Choroid plexus epithelial cell (primary cell): ENCODE data around the gene ARHGAP12.

Source experiments
- DNase-seq: peaks from one replicate; pipeline ENCODE4 v3.0.0-alpha.2; 2010; ENCODE audit warnings: low read depth
- H3K4me3 ChIP-seq: 2 replicates; pipeline ENCODE4 v1.5.1; 2011; ENCODE audit warnings: low read depth, mild to moderate bottlenecking, control low read depth, low read length, moderate library complexity
- TF ChIP-seq, protein P1 (sequence below): conservative IDR thresholded peaks from 2 replicates; pipeline ENCODE4 v1.5.1; 2011; ENCODE audit warnings: low read depth, mild to moderate bottlenecking, control low read depth, inconsistent platforms, low read length, moderate library complexity

The ARHGAP12 gene

DNA sequence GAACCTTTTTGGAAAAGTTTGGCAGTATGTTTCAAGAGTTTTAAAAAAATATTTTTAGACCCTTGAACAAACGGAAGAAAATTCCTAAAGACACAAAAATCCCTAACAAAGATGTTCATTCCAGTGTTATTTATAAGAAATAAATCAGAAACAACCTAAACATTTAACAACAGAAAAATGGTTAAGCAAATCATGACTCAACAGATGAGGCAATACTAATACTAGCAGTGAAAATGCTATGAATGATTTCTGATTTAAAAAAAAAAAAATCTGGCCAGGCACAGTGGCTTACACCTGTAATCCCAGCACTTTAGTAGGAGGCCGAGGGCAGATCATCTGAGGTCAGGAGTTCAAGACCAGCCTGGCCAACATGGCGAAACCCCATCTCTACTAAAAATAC is 61.0 kb downstream of the ARHGAP12 start:
- DNase-seq, result peak; percentile 31
- H3K4me3 ChIP-seq, result no peak overlapping the region
- TF ChIP-seq, protein P1, sequence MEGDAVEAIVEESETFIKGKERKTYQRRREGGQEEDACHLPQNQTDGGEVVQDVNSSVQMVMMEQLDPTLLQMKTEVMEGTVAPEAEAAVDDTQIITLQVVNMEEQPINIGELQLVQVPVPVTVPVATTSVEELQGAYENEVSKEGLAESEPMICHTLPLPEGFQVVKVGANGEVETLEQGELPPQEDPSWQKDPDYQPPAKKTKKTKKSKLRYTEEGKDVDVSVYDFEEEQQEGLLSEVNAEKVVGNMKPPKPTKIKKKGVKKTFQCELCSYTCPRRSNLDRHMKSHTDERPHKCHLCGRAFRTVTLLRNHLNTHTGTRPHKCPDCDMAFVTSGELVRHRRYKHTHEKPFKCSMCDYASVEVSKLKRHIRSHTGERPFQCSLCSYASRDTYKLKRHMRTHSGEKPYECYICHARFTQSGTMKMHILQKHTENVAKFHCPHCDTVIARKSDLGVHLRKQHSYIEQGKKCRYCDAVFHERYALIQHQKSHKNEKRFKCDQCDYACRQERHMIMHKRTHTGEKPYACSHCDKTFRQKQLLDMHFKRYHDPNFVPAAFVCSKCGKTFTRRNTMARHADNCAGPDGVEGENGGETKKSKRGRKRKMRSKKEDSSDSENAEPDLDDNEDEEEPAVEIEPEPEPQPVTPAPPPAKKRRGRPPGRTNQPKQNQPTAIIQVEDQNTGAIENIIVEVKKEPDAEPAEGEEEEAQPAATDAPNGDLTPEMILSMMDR, result no peak

DNA sequence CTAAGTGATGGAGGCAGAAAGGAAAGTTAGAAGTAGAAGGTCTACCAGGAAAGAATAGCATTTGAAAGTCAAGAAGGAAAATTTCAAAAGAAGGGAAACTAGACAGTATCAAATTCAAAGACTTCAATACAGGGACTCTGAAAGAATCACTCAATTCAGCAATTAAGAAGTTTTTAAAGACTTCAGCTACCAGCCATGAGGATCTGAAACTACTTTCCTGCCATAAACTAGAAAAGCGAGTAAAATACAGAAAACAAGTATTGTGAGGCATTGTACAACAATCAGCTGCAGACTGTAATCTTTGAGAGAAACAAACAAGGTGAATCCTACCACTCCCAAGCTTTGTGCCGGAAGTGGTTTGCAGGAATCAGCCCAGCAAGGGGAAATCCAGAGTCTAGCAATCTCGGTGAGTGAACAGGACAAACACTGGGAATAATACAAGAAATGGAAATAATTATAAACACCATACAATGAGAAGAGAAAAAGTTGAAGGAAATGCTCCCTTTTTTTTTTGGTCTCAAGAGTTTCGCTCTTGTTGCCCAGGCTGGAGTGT is 62.4 kb downstream of the ARHGAP12 start:
- DNase-seq, result peak; percentile 13
- H3K4me3 ChIP-seq, result no peak overlapping the region
- TF ChIP-seq, protein P1, result no peak

DNA sequence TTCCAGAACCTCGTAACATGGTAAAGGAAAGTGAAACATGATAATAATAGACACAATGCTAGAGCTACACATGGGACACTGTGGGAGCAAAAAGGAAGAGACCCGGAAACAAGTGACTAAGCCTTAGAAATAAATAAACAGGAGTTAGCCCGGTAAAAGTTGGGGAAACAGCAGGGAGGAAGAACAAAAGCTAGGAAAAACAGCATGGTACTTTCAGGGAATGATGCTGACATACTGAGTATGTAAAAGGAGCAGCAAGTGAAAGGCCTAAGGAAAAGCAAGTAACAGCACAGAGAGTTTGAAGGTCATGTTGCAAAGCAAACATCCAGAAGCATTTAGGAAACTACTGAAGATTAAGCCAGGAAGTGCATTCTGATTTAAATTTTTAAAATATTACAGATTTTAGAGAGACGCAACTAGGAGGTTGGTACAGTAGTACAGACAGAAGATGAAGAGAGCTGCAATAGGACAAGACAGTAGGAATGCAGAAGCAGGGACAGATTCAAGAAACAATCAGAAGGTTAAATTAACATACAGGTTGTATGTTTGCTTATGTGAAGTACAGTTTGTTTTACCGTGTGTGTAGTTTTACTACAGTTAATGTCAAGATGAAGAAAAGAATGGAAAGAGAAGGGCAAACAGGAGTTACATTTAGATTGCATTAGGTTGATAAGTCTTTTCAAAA is 63.7 kb downstream of the ARHGAP12 start:
- no peak overlapping the region for H3K4me3 ChIP-seq
- DNase-seq, result peak; percentile 45
- TF ChIP-seq, protein P1, result no peak

DNA sequence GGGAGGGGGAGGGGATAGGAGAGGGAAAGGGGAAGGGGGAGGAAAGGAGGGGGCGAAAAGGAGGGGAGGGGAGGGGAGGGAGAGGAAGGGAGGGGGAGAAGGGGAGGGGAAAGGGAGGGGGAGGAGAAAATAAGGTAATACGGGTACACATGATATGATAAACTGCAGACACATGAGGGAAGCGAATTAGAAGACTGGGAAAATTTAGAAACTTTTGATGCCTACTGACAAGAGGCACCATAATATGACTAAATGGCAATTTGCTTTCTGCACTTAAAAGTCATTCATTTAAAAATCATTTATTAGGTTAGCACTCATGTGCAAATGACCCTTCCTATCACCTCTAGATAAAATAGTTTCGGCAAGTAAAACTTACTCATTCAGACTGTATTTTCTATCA is 73.6 kb downstream of the ARHGAP12 start:
- no peak overlapping the region for H3K4me3 ChIP-seq
- DNase-seq, result no peak
- TF ChIP-seq, protein P1, result no peak

DNA sequence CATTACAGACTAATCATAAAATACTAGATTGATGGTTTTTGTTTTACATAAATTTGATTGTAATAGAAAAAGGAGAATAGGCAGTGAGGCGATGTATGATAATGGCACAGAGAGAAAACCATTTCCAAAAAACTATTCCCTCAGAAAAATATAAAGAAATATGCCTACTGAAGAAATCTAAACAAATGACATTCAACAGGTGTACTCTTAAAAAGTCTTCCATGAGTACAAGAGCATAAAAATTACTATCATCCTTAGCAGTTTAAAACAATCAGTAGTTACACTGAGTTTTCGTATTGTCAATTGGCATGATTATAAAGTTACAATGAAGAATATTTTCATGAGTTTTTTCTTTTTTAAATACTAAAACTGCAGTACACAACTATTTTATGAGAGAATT is 75.0 kb downstream of the ARHGAP12 start:
- no peak for DNase-seq
- no peak overlapping the region for H3K4me3 ChIP-seq
- TF ChIP-seq, protein P1, result no peak

DNA sequence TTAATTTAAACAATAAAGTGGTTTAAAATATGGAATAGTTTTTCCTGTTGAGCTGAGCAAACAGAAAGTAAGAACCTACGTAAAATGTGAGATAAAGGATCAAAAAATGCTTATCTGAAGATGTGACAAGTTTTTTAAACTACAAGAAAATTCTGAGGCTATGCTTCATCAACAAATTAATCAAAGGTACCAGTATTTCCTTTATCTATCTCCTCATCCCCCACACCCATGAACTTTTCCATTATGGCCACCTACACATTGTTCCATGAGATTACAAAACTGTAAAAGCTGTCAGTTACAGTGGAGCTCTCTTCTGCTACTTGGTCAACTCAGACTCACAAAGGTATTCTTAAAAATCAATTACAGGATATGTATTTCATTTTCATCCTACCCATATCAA is 77.4 kb downstream of the ARHGAP12 start:
- no peak overlapping the region for H3K4me3 ChIP-seq
- TF ChIP-seq, protein P1, result no peak
- no peak for DNase-seq

DNA sequence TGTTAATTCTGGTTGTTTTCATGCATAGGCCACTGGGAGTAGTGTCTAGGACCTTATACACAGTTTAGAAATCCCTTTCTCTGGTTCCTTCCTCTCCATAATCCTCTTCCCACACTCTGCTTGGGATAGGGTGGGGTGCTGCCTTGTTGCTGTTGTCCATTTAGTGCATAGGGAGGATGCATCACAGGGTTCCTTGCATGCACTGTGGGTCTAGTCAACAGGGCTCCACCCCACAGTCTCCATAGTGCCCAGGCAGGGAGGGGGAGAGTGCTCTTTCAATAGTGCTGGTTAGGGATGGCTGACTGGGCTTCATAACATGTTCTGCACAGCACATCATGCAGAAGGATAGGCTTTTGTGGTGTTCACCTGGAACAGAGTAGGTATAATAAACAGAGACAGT is 81.1 kb downstream of the ARHGAP12 start:
- no peak overlapping the region for H3K4me3 ChIP-seq
- TF ChIP-seq, protein P1, result no peak
- no peak for DNase-seq
